ENCODE data around the gene EN1.

DNA sequence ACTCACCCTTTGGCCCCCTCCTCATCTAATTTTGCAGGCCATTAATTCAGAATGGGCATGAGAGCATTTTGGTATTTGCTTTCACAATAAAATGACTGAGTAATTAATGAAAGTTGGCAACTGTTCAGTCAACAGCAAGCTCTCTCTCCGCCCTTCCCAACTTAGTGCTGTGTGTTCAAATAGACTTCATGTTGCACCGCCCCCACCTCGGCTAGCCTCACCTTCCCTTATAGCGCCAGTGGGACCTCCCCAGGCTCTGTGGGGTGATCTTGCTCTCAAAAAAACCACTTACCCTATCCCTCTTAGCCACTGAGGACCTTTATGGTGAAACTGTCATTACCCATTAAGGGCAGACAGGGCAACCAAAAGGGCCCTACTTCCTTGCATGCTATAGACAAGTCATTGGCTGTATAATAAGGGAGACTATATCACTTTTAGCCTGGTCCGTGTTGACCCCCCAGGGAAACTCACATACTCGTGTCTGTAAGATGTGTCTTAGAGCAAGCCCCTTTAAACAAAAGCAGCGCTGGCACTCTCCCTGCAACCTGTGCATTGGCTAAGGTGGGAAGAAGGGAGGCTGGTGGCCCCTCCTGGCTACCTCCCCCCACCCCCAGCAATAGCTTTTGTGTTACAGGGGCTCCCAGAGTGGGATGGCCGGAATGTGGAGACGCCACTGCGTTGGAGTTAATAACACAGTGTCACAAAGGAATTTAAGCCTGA, 15.2 kb downstream of the EN1 start:
- TF ChIP-seq, protein P1, sequence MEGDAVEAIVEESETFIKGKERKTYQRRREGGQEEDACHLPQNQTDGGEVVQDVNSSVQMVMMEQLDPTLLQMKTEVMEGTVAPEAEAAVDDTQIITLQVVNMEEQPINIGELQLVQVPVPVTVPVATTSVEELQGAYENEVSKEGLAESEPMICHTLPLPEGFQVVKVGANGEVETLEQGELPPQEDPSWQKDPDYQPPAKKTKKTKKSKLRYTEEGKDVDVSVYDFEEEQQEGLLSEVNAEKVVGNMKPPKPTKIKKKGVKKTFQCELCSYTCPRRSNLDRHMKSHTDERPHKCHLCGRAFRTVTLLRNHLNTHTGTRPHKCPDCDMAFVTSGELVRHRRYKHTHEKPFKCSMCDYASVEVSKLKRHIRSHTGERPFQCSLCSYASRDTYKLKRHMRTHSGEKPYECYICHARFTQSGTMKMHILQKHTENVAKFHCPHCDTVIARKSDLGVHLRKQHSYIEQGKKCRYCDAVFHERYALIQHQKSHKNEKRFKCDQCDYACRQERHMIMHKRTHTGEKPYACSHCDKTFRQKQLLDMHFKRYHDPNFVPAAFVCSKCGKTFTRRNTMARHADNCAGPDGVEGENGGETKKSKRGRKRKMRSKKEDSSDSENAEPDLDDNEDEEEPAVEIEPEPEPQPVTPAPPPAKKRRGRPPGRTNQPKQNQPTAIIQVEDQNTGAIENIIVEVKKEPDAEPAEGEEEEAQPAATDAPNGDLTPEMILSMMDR (IDR thresholded peaks at IDR 0.05) = no peak
- TF ChIP-seq POLR2A (IDR thresholded peaks at IDR 0.05) = no peak
